Measurements from ENCODE around the gene TBX4. TPM values are rescaled to one million over a fixed set of nuclear protein-coding genes. Genes with fewer than 3 reads are reported as not detected.
"Not testable (repeated sequence)": the region's sequence is repeated elsewhere in the genome, so short reads cannot be mapped to it uniquely, and the experiment has no call there.

Gene TBX4
- total RNA-seq, 3 donors from 2014 or later: not detected

DNA sequence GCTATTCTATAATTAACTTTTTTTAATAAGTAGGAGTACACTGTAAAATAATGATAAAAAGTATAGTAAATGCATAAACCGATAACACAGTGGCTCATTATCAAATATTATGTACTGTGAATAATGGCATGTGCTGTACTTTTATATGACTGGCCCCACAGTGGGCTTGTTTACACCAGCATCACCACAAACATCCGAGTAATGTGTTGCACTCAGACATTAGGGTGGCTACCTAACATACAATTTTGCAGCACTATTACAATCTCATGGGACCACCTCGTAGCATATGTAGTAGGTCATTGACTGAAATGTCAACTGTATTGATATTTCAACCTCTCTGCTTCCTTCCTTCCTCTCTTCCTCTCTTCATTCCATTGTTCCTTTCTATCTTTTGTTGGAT, 51.7 kb downstream of the TBX4 start:
- no peak for ATAC-seq
- Histone ChIP-seq H3K9me3 (no peaks in the 10 kb centered on the region), H3K4me1 (ENCODE audit: low read depth) (no peaks in the 10 kb centered on the region), H3K4me3 (no peak overlapping the region), H3K36me3 (ENCODE audit: low read depth) (no peaks in the 10 kb centered on the region)
- DNase-seq: no peak
- intact Hi-C loops (cut with DNase I, micrococcal nuclease): no loop called here
- TF ChIP-seq, protein P1, sequence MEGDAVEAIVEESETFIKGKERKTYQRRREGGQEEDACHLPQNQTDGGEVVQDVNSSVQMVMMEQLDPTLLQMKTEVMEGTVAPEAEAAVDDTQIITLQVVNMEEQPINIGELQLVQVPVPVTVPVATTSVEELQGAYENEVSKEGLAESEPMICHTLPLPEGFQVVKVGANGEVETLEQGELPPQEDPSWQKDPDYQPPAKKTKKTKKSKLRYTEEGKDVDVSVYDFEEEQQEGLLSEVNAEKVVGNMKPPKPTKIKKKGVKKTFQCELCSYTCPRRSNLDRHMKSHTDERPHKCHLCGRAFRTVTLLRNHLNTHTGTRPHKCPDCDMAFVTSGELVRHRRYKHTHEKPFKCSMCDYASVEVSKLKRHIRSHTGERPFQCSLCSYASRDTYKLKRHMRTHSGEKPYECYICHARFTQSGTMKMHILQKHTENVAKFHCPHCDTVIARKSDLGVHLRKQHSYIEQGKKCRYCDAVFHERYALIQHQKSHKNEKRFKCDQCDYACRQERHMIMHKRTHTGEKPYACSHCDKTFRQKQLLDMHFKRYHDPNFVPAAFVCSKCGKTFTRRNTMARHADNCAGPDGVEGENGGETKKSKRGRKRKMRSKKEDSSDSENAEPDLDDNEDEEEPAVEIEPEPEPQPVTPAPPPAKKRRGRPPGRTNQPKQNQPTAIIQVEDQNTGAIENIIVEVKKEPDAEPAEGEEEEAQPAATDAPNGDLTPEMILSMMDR (IDR thresholded peaks at IDR 0.05): no peak

DNA sequence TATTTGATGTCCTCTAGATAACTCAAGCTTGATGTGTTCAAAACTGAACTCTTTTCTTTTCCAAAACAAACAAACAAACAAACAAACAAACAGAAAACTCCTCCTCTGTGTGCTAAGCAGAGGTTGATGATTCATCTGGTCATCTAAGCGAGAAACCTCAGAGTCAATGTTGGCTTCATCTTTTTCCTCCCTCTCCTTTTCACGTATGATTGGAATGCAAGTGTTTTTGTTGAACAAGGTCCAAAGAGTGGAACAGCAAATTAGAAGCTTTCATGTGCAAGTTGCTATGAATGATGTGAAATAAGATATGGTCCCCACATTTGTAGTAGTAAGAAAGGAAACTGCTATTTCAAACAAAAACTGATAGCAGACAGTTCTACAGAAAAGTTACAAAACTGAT, 52.5 kb downstream of the TBX4 start:
- Histone ChIP-seq H3K9me3 (no peaks in the 10 kb centered on the region), H3K4me1 (ENCODE audit: low read depth) (no peaks in the 10 kb centered on the region), H3K4me3 (no peak overlapping the region), H3K36me3 (ENCODE audit: low read depth) (no peaks in the 10 kb centered on the region)
- intact Hi-C loops (cut with DNase I, micrococcal nuclease): no loop called here
- ATAC-seq: no peak
- TF ChIP-seq, protein P1 (IDR thresholded peaks at IDR 0.05): no peak
- no peak for DNase-seq

DNA sequence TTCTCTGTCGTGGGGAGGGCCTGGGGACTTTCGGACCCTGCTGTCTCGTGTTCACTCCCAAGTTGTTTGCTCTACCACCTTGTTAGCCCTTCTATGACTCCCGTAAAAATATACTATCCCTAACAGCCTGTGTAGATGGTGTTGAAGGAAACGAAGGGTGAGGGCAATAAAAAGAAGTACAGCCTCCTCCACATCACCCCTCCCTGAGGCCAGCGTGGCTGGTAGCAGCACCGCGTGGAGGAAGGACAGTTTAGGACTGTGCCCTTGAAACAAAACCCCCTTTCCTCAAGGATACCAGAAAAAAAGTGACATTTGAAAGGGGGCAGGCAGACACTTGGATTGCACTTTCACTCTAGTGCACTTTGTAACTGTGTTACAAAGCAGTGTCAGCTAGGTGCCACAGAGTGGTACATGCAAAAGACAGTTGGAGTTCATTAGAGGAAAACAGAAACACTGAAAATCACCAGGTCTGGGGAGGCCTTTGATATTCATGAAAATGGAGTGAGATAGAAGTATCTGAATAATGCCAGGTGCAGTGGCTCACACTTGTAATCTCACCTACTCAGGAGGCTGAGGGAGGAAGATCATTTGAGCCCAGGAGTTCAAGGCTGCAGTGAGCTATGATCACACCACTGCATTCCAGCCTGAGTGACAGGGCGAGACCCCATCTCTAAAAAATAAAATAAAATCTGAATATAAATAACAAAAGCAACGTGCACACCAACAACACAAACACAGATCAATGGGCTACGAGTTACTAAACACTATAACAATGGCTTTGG, 53.8 kb downstream of the TBX4 start:
- no peaks in the 10 kb centered on the region for H3K4me1 ChIP-seq (ENCODE audit: low read depth)
- ATAC-seq (peak; percentile 96), DNase-seq (peak in 2 of 3 donors; percentile 55 to 63)
- intact Hi-C loops (cut with DNase I, micrococcal nuclease): no loop called here
- H3K36me3 ChIP-seq (ENCODE audit: low read depth): no peaks in the 10 kb centered on the region
- no peaks in the 10 kb centered on the region for H3K9me3 ChIP-seq
- TF ChIP-seq, protein P1 (IDR thresholded peaks at IDR 0.05): no peak
- no peak overlapping the region for H3K4me3 ChIP-seq

DNA sequence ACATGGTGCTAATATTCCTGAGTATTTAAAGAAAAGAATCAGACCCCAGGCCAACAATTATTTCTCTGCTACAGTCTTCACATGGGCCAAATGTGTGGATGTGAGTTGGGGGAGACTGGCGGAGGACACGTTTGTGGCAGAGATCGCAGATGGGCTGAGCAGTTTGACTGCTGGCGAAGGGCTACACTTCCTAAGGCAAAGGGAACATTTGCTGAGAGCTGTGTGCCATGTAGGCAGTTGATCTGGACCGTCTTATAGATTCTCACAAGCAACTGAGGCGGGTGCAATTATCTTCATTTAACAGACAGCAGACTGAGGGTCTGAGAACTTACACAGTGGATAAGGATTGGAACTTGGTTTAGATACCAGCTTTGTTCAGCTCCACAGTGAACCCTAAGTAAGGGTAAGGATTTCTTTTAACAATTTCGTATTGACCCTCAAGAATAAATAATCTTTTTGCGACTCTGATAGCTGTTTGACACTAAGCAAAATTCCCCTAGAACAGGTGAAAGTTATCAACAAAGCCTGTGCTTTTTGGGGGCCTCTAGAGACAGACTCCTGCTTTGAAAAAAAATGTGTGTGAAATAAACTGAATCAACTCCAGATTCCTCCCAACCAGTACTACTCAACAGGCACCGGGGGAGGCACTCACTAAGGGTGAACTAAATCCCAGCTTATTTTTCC, 55.3 kb downstream of the TBX4 start:
- DNase-seq (no peak), ATAC-seq (no peak)
- Histone ChIP-seq H3K4me3 (no peak overlapping the region), H3K9me3 (no peaks in the 10 kb centered on the region), H3K36me3 (ENCODE audit: low read depth) (no peaks in the 10 kb centered on the region), H3K4me1 (ENCODE audit: low read depth) (no peaks in the 10 kb centered on the region)
- intact Hi-C loops (cut with DNase I, micrococcal nuclease): no loop called here
- TF ChIP-seq, protein P1 (IDR thresholded peaks at IDR 0.05): no peak

DNA sequence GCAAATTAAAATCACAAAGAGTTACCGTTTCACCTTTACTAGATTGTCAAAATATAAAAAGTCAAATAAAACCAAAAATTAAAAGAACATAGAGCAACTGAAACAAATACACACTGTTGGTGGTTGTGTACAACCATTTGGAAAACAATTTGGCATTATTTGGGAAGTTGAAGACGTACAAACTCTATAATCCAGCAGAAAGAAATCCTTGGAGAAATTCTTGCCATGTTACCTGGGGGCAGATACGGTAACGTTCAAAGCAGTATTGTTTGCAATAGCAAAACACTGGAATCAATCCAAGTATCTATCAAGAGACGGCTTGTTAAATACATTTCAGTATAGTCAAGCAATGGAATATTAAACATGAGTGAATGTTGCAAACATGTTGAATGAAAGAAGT, 56.7 kb downstream of the TBX4 start:
- ATAC-seq: no peak
- intact Hi-C loops (cut with DNase I, micrococcal nuclease): no loop called here
- no peaks in the 10 kb centered on the region for H3K9me3 ChIP-seq
- H3K4me3 ChIP-seq: no peak overlapping the region
- TF ChIP-seq, protein P1 (IDR thresholded peaks at IDR 0.05): no peak
- no peak for DNase-seq
- no peaks in the 10 kb centered on the region for H3K4me1 ChIP-seq (ENCODE audit: low read depth)
- H3K36me3 ChIP-seq (ENCODE audit: low read depth): no peaks in the 10 kb centered on the region

DNA sequence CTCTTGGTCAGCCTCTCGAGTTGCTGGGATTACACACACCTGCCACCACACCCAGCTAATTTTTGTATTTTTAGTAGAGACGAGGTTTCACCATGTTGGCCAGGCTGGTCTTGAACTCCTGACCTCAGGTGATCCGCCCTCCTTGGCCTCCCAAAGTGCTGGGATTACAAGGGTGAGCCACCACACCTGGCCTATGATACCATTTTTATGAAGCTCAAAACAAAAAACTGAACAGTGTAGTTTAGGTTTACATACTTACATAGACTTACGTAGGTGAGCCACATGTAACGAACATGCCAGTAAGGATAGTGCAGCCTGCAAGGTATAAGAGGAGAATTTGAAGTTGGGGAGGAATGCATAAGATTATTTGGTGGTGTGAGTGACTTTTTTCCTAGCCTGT, 57.2 kb downstream of the TBX4 start:
- H3K4me3 ChIP-seq; H3K9me3 ChIP-seq; intact Hi-C loops (cut with DNase I, micrococcal nuclease); H3K36me3 ChIP-seq (ENCODE audit: low read depth); H3K4me1 ChIP-seq (ENCODE audit: low read depth); ATAC-seq; DNase-seq: not testable (repeated sequence)
